Hepatocyte (in vitro differentiated cells): ENCODE data around the gene HPCAL1. TPM values are rescaled to one million over a fixed set of nuclear protein-coding genes. Genes with fewer than 3 reads are reported as not detected.

Experiments
- DNase-seq: peaks from one replicate; pipeline ENCODE4 v3.0.0-alpha.2; 2016; ENCODE audit warnings: low spot score
- H2AFZ ChIP-seq: fragments of 200-600 bp; sonication (generic); 2 replicates; pipeline ENCODE4 v1.6.0; 2016; ENCODE audit warnings: antibody characterized with exemption, mild to moderate bottlenecking
- H3K27ac ChIP-seq: fragments of 200-600 bp; sonication (generic); 2 replicates; pipeline ENCODE4 v1.5.1; 2016; ENCODE audit warnings: mild to moderate bottlenecking
- H3K27me3 ChIP-seq: fragments of 200-600 bp; sonication (generic); 2 replicates; pipeline ENCODE4 v1.6.1; 2016
- H3K36me3 ChIP-seq: fragments of 200-600 bp; sonication (generic); replicated peaks from 2 replicates; pipeline ENCODE4 v1.5.1; 2016; ENCODE audit warnings: low read depth; ENCODE audit not compliant: insufficient read depth
- H3K4me1 ChIP-seq: fragments of 200-600 bp; sonication (generic); 2 replicates; pipeline ENCODE4 v1.5.1; 2016; ENCODE audit warnings: mild to moderate bottlenecking, moderate library complexity; ENCODE audit not compliant: insufficient read depth
- H3K4me2 ChIP-seq: fragments of 200-600 bp; sonication (generic); 2 replicates; pipeline ENCODE4 v1.6.0; 2016
- H3K4me3 ChIP-seq: fragments of 200-600 bp; sonication (generic); 2 replicates; pipeline ENCODE4 v1.5.1; 2016; ENCODE audit warnings: mild to moderate bottlenecking
- H3K79me2 ChIP-seq: fragments of 200-600 bp; sonication (generic); 2 replicates; pipeline ENCODE4 v1.6.0; 2017; ENCODE audit warnings: mild to moderate bottlenecking
- H3K9me2 ChIP-seq: fragments of 200-600 bp; sonication (generic); replicated peaks from 2 replicates; pipeline ENCODE4 v1.6.0; 2017; ENCODE audit warnings: mild to moderate bottlenecking; ENCODE audit not compliant: insufficient read depth
- H3K9me3 ChIP-seq: fragments of 200-600 bp; sonication (generic); 2 replicates; pipeline ENCODE4 v1.5.1; 2016; ENCODE audit warnings: low read depth, mild to moderate bottlenecking
- H4K20me1 ChIP-seq: fragments of 200-600 bp; sonication (generic); 2 replicates; pipeline ENCODE4 v1.6.0; 2016; ENCODE audit warnings: mild to moderate bottlenecking; ENCODE audit not compliant: insufficient read depth, poor library complexity, severe bottlenecking
- CTCF ChIP-seq: fragments of 200-600 bp; sonication (generic); IDR thresholded peaks from 2 replicates; pipeline ENCODE4 v1.5.1; 2016; ENCODE audit warnings: antibody characterized with exemption, mild to moderate bottlenecking; ENCODE audit not compliant: poor library complexity
- EZH2 ChIP-seq: fragments of 200-600 bp; sonication (generic); IDR thresholded peaks from 2 replicates; pipeline ENCODE4 v1.6.1; 2016; ENCODE audit warnings: antibody characterized with exemption, mild to moderate bottlenecking, borderline replicate concordance
- EZH2phosphoT487 ChIP-seq: fragments of 200-600 bp; sonication (generic); IDR thresholded peaks from one replicate; pipeline ENCODE4 v1.6.1; 2018; ENCODE audit warnings: antibody characterized with exemption, mild to moderate bottlenecking, low read depth, moderate library complexity; ENCODE audit not compliant: unreplicated experiment, severe bottlenecking
- WGBS: methylation state at CpG from one replicate; pipeline ENCODE4 v1.1.6; 2016; ENCODE audit warnings: low lambda C conversion rate; ENCODE audit errors: missing lambda C conversion rate; 5-methylcytosine and 5-hydroxymethylcytosine counted together
- polyA plus RNA-seq: library from polyadenylated mRNA; unstranded; fragments of >200 nt; fragmentation: Nextera tagmentation; extraction: Ambion mirVana; gene quantifications from 2 replicates; pipeline ENCODE4 v1.2.1, GENCODE V29; 2016
- small RNA-seq: library from RNA; depleted of rRNA; stranded (forward); fragments of <200 nt; gene quantifications from one replicate; pipeline ENCODE3, GENCODE V24; 2014
- total RNA-seq: library from RNA; depleted of rRNA; stranded (reverse); fragments of >200 nt; gene quantifications from 2 replicates; pipeline ENCODE4 v1.2.3, GENCODE V29; 2014

The HPCAL1 gene
- total and polyA plus RNA-seq, 2 experiments from 2014 or later = 22.5 to 39.1 TPM

GRCh38 chr2:10475221-10475722 is 172.6 kb downstream of the HPCAL1 start:
- H3K27ac ChIP-seq = no peak overlapping the region
- H3K4me2 ChIP-seq = no peak overlapping the region
- H4K20me1 ChIP-seq = no peaks in the 10 kb centered on the region
- WGBS = 92% methylated on average over 21 of the region's 21 CpGs
- H3K79me2 ChIP-seq = no peaks in the 10 kb centered on the region
- no peak overlapping the region for H2AFZ ChIP-seq
- DNase-seq = no peak
- H3K9me2 ChIP-seq = no peaks in the 10 kb centered on the region
- TF ChIP-seq EZH2 (no peak), EZH2phosphoT487 (no peak), CTCF (no peak)
- no peaks in the 10 kb centered on the region for H3K27me3 ChIP-seq
- H3K36me3 ChIP-seq = no peaks in the 10 kb centered on the region
- H3K9me3 ChIP-seq = no peaks in the 10 kb centered on the region
- H3K4me3 ChIP-seq = no peak overlapping the region
- H3K4me1 ChIP-seq = no peaks in the 10 kb centered on the region

DNA sequence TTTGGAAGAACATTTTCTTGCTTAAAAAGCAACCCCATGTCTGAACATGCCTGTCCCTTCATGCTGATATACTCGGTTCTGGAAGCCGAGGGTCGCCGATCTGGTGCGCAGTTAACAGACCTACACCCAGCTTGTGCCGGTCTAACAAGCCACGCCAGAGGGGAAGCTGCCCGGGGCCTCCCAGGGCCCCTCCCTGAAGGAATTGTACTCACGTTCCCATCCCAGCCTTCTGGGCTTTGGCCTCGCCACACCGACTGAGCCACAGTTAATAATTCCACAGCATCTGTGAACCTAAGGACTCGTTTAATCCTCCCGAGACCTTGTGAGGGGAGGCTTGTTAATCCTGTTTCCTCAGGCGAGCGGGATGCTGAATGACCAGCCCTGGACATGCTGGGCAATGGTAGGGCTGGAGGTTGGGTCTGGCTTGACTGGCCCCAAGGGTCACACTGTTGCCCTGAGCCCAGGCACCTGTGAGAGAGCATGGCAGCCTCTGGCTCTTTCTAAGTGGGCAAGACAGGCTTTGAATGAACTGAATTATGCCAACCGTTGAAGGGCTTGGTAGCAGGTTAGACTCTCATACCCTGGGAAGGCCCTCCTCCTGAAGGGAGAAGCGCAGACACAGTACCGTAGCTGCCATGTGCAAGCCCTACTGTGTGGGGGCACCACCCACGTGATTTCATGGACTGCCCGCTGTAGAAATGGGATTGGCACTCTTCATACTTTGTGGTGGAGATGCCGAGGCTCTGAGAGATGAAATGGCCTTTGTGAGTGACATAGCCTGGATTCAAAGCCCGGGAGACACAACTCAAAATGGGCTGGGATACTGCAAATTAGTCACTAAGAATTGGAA is 173.3 kb downstream of the HPCAL1 start:
- H3K36me3 ChIP-seq = no peaks in the 10 kb centered on the region
- no peaks in the 10 kb centered on the region for H3K9me2 ChIP-seq
- H3K9me3 ChIP-seq = no peaks in the 10 kb centered on the region
- no peaks in the 10 kb centered on the region for H3K4me1 ChIP-seq
- no peak overlapping the region for H3K4me3 ChIP-seq
- no peak for TF ChIP-seq EZH2phosphoT487
- no peak for TF ChIP-seq EZH2
- TF ChIP-seq CTCF = no peak
- H3K27me3 ChIP-seq = no peaks in the 10 kb centered on the region
- H2AFZ ChIP-seq = no peak overlapping the region
- H3K27ac ChIP-seq = no peak overlapping the region
- no peak overlapping the region for H3K4me2 ChIP-seq
- 90% methylated on average over 22 of the region's 22 CpGs for WGBS
- no peaks in the 10 kb centered on the region for H3K79me2 ChIP-seq
- no peak for DNase-seq
- no peaks in the 10 kb centered on the region for H4K20me1 ChIP-seq

DNA sequence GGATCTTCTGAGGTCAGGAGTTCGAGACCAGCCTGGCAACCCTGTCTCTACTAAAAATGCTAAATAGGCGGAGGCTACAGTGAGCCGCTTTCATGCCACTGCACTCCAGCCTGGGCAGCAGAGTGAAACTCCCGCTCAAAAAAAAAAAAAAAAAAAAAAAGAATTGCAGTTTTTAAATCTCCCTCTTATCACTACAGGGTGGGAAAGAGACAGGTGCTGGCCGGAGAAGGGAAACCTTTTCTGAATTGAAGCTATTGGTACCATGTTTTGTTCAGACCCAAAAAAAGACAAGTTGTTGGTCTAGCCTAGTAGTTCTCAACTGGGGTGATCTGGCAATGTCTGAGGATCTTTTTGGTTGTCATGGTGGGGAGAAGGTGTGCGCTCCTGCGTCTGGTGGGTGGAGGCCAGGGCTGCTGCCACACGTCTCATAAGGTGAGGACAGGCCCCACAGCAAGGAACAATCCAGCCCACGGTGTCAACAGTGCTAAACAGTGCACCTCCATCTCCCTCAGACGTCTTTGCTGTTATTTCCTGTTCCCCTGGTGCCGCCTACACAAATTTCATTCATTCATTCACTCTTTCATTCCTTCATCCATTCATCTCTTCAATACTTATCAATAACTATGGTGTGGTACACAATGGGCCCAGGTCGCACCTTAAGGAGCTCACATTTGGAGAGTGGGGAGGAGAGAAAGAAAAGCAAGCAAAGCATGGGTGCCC is 174.2 kb downstream of the HPCAL1 start:
- Histone ChIP-seq H3K79me2 (no peaks in the 10 kb centered on the region), H3K9me3 (no peaks in the 10 kb centered on the region), H3K36me3 (no peaks in the 10 kb centered on the region), H3K27ac (no peak overlapping the region), H3K4me2 (no peak overlapping the region), H3K27me3 (no peaks in the 10 kb centered on the region), H2AFZ (no peak overlapping the region), H4K20me1 (no peaks in the 10 kb centered on the region), H3K4me1 (no peaks in the 10 kb centered on the region), H3K4me3 (no peak overlapping the region), H3K9me2 (no peaks in the 10 kb centered on the region)
- WGBS = 91% methylated on average over 12 of the region's 12 CpGs
- DNase-seq = no peak
- no peak for TF ChIP-seq EZH2
- no peak for TF ChIP-seq CTCF
- TF ChIP-seq EZH2phosphoT487 = no peak

Small RNAs within 50 kb of the gene (small RNA-seq; reads per million reads assigned to genes)
- gene RF00432 (not detected), gene RN7SL66P (not detected), gene SNORA80B (5.4 reads per million, percentile 93 among the genes with 10 or more reads in this experiment)

Other genes with a start within 250 kb of the HPCAL1 start
- gene CYS1, start 222.5 kb upstream of the HPCAL1 start, total RNA-seq = 1.6 and 2.9 TPM in 2 replicates
- gene CYS1, start 222.5 kb upstream of the HPCAL1 start, polyA plus RNA-seq = 0.62 and 2.7 TPM in 2 replicates
- gene RRM2, start 180.2 kb upstream of the HPCAL1 start, total RNA-seq = 15.2 and 20.0 TPM in 2 replicates
- gene RRM2, start 180.2 kb upstream of the HPCAL1 start, polyA plus RNA-seq = 40.9 and 49.7 TPM in 2 replicates
- gene ODC1, start 145.4 kb downstream of the HPCAL1 start, total RNA-seq = 140 and 165 TPM in 2 replicates
- 92.0 and 92.8 TPM in 2 replicates for gene ODC1, start 145.4 kb downstream of the HPCAL1 start, polyA plus RNA-seq